Vagina (tissue), 2 donors: Measurements from ENCODE around the gene WNT9A.

Experiments
- POLR2A ChIP-seq, 2 donors: fragments of 450-650 bp; IDR thresholded peaks; one replicate each; pipeline ENCODE4 v1.6.1; 2017; ENCODE audit warnings: antibody characterized with exemption in 2 of 2, mild to moderate bottlenecking in 2 of 2, moderate library complexity in 2 of 2
- TF ChIP-seq, protein P1 (sequence below), 3 experiments: fragments of 450-650 bp in 2 of 3; fragments of 200-600 bp in 1 of 3; sonication (generic) in 1 of 3; IDR thresholded peaks; one replicate each; pipeline ENCODE4 v1.5.1; 2017 to 2019; ENCODE audit warnings: antibody characterized with exemption in 3 of 3, mild to moderate bottlenecking in 2 of 3, moderate library complexity in 2 of 3

DNA sequence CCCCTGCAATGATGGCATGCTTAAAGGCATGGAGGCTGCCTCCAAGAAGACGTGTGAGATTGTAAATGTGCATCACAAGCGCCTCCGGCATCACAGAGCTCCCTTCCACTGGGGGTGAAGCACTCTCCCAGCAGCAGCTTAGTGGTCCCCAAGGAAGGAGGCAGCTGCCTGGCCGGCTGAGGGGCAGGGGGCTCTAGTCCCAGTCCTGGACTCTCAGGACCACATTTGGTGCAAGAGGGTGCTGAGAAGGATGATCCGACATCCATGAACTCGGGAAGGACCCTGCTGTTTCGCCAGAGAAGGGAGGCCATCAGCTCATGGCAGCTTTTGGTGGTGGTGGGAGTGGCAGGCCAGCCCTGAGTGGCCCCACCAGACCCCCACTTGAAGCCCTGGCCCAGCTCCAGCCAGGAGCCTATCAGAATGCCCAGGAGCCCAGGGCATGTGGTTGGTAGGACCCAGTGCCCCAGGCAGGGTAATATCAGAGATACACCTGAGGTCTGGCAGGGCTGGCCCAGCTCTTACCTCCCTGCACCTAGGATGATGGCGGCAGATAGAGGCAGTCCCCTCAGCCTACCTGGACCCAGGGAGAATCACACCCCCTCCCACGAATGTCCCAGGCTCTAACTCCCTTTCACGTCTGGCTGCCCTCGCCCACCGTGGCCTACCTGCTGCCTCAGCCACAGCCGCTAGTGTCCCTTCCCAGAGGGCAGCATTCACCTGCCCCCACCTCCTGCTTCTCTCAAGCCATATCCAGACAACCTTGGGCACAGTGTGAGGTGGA is 2.4 kb upstream of the WNT9A start:
- TF ChIP-seq, protein P1, sequence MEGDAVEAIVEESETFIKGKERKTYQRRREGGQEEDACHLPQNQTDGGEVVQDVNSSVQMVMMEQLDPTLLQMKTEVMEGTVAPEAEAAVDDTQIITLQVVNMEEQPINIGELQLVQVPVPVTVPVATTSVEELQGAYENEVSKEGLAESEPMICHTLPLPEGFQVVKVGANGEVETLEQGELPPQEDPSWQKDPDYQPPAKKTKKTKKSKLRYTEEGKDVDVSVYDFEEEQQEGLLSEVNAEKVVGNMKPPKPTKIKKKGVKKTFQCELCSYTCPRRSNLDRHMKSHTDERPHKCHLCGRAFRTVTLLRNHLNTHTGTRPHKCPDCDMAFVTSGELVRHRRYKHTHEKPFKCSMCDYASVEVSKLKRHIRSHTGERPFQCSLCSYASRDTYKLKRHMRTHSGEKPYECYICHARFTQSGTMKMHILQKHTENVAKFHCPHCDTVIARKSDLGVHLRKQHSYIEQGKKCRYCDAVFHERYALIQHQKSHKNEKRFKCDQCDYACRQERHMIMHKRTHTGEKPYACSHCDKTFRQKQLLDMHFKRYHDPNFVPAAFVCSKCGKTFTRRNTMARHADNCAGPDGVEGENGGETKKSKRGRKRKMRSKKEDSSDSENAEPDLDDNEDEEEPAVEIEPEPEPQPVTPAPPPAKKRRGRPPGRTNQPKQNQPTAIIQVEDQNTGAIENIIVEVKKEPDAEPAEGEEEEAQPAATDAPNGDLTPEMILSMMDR (IDR thresholded peaks at IDR 0.05), result no peak
- TF ChIP-seq POLR2A (IDR thresholded peaks at IDR 0.05), result no peak
